CD4-positive, alpha-beta T cell treated with Interleukin-4 for 4 hours (primary cell): ENCODE data around the gene PIGS.
"Not testable (repeated sequence)": the region's sequence is repeated elsewhere in the genome, so short reads cannot be mapped to it uniquely, and the experiment has no call there.

ENCODE experiments used
- DNase-seq: peaks from one replicate; pipeline ENCODE4 v3.0.0-alpha.2; 2020

Gene PIGS

DNA sequence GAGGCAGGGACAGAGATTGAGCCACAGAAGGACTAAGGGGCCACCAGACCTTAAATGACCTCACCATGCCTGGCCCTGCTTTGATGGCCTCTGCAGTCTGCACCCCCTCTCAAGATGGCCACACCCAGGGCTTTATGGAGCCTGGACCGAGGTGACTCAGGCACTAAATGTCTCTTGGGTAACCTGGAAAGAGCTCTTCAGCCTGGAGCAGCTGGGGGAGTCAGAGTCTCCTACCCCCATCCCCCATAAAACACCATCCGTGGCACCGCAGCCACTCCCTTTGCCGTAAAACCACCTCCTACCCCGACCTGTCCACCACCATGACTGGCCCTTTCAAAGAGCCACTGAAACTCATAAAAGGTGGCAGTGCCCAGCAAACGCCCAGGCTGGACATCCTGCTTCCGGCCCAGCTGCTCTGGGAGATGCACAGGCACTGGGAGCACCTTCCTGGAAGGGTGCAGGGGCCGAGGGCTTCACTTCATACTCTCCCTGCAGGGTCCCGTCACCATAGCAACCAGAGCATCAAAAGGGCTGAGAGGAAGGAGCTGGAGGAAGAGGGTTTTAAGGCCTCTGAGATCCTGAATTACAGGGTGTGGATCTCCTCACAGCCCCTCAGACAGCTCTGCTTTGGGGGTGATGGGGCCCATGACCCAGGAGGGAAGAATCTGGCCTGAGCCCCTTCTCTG, 42.9 kb downstream of the PIGS start:
- DNase-seq: no peak

DNA sequence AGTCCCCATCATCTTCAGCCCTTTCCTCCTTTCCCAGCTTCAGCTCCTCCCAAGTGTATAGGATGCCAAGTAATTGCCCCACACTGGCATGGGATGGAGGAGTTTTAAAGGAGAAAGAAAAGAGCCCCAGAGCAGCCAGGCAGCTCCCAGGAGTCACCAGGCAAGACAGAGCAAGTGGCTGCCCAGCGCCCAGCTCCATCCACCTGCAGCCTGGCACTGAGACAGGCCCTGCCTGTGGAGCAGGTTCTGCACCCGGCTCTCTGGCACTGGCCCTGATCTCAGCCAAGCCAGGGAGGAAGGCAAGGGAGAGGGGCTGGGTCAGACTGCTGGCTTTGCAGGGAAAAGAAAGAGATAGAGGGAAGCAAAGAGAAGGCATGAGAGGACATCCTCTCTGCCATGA, 43.5 kb downstream of the PIGS start:
- no peak for DNase-seq

DNA sequence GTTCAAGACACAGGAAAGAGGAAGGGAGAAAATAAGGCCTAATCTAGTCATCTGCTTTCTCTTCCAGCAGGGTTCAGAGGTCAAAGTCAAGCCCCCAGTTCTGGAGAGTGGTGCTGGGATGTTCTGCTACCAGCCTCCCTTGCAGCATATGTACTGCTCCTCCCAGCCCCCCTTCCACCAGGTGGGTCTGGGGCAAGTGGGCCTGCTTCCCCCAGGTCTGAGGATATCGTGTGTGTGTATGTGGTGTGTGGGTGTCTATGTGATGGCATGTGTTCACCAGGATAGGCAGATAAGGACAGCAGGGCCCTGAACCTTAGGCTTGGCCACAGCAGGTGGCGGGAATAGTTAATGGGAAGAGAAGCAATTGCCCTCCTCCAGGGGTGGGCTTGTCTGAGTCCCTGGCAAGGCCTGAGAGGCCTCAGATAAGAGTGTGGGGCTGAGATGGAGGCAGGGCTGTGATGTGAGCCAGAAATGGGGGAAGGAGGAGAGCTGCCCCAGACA, 44.1 kb downstream of the PIGS start:
- no peak for DNase-seq

DNA sequence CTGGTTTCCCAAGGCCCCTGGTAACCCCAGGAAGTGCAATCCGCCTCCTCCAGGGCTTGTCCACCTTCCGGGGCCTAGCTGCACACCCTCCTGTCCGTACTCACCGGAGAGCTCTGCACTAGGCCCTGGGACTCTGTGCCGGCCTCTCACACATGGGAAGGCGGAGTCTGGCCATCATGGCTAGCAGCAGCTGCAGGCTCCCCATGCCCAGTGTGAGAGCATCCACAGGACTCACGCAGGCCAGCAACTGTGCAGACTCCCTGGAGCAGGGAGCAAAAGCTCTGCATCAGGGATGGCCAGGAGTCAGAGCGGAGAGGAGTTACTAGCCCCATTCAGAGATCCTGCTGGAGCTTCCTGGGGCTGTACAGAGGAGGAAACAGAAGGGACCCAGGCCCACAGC, 44.9 kb downstream of the PIGS start:
- no peak for DNase-seq

DNA sequence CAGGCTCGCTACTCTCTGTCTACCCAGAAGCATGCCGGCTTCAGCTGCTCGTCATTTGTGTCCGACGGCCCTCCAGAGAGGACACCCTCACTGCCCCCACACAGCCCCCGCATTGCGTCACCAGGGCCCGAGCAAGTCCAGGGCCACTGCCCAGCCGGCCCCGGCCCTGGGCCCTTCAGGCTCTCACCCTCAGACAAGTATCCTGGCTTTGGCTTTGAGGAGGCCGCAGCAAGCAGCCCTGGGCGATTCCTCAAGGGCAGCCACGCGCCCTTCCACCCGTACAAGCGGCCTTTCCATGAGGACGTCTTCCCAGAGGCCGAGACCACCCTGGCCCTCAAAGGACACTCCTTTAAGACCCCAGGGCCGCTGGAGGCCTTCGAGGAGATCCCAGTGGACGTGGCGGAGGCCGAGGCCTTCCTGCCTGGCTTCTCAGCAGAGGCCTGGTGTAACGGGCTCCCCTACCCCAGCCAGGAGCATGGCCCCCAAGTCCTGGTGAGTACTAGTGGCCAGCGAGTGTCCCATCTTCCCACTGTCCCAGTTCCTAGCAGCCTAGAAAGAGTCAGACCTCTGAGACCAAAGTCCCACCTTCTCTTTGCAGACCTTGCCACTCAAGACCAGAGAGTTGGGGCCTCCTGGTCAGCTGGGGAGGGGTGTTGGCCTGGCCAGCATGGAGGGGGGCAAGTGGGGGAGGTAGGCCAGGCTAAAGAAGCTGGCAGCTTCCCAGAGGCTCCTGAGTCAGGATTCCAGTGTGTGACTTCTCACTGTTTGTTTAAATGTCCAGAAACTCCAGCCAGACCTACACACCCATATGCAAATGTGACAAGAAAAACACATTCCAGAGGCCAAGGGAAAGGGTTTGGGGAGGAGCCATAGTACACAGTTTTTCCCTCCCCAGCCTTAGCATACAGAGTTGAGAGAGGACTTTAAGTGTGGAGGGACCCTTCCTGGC, 46.6 kb downstream of the PIGS start:
- DNase-seq: no peak

DNA sequence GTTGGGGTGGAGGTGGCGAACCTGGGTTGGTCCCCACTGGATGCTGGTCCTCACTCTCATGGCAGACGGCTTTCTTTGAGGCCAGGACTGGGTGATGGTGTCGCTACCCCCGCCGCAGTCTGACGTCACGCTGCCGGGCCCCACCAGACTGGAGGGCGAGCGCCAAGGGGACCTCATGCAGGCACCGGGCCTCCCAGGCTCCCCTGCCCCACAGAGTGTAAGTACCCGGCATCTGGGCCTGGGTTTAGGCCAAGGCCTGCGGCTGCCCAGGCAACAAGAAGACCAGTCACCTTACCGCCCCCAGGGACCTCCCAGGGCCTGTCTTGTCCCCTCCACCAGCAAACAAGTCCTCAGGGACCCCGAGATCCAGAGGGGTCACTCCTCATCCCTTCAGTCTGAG, 47.4 kb downstream of the PIGS start:
- DNase-seq: no peak

DNA sequence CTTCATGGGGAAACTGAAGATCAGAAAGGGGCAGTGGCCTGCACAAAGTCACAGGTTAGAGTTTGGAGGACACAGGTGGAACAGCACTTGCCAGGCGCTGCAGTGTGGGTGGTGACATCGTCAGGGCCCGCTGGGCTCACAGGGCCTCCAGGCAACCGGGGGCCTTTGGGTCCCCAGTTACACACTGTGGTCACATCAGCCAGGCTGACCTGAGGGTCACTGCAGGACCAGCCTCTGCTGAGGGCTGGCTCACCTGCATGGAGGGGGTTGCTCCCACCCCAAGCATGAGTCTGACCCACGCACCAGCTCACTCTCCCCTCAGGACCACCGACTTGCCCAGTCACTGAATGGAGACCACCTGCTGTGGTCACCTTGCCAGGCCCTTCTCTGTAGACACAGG, 48.1 kb downstream of the PIGS start:
- DNase-seq: no peak

DNA sequence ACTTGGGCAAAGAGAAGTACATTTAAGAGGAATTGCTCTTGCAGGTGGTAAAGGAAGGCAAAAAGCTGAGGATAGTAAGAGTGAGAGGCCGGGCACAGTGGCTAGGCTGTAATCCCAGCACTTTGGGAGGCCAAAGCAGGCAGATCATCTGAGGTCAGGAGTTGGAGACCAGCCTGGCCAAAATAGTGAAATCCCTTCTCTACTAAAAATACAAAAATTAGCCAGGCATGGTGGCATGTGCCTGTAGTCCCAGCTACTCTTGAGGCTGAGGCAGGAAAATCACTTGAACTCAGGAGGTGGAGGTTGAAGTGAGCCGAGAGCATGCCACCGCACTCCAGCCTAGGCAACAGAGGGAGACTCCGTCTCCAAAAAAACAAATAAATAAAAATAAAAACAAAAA, 49.0 kb downstream of the PIGS start:
- DNase-seq: not testable (repeated sequence)

DNA sequence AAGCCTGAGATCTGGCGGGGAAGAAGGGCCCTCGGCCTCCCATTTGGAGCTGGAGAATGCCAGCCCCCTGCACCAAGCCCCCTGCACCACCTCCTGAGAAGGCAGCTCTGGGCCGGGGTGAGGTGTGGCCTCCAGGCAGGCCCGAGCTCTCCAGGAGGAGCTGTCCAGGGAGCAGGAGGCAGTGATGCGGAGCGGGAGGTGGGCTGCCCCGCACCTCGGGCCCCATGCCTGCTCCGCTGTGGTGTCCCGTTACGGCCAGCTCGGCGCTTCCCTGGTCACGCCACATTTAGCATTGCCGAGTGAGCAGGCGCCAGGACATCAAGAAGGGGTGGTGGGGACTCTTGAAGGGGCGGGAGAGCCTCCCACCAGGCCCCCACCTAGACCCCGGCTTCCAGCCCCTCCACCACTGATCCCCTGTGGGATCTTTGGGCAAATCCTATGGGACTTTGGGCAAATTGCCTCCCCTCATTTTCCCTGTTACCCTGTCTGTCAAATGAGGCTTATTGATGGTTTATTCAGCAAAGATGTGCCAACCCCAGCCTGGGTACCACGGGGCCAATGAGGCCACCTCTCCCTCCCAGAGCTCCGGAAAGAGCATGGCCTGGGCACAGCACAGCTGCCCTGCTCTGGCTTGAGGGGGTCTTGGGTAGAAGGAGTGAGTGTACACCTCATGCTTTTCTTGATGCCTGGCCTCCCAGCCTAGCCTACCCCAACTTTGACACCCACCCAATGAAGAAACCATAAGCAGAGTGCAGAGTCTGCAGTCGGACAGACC, 49.8 kb downstream of the PIGS start:
- no peak for DNase-seq

DNA sequence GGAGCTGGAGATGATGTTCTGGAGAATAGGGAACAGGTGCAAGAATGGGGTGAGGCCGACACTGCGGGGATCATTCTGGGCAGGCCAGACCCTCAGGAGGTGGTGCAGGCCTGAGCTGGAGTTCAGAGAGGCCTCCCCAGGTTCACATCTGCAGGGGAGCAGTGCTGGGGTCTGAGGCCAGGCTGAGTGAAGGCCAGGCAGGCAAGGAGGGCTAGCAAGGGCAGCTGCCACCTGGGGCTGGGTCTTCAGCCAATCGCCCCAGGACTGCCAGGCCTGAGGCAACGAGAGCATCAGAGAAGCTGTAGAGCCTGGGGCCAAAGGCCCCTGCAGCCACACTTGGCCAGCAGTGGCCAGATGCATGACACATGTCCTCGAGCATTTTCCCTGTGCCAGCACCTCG, 50.6 kb downstream of the PIGS start:
- no peak for DNase-seq

DNA sequence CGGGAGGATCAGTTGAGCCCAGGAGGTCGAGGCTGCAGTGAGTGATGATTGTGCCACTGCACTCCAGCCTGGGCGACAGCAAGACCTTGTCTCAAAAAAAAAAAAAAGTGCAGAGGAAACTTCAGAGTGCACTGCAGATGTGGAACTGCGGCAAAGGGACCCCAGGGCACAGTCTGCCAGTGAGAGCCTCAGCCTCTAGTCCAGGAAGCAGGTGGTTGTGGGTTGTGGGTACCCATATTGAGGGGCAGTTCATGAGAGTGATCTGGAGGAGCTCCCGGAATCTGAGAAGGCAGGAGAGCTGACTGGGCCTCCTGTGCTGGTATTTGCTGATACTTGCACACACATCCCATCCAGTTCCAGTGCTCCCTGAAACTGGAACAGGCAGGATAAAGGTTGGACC, 52.1 kb downstream of the PIGS start:
- no peak for DNase-seq

DNA sequence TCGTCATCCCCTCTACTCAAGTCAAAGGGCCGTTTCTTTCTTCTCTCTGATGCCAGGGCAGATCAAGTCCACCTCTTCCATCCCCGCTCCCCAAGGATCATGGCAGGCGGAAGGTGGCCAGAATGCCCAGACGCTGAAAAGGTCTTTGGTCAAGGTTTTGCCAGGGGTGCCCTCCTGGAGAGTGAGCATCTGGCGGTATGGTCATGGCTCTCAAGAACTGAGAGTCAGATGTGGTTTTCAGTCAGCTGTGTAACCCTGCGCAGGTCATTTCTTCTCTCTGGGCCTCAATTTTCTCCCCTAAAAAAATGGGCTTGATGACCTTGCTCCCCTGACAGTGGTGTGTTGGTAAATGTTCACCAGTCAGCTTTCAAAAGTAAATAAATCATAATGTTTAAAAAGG, 52.7 kb downstream of the PIGS start:
- no peak for DNase-seq

DNA sequence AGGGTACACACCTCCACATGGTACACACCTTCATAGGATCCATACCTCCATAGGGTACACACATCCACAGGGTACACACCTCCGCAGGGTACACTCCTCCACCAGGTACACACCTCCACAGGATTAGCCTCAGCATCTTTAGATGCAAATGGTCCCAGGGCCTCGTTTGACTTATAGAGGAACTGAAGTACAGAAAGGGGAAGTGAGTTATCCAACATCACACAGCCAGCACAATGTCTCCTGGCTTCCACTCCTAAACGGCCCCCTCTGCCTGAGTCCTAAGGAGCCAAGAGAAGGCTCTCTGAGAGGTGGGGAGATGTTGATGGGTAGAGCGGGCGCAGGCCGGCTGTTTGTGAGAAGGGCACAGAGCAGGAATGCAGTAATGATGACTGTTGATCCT, 53.2 kb downstream of the PIGS start:
- DNase-seq: no peak

DNA sequence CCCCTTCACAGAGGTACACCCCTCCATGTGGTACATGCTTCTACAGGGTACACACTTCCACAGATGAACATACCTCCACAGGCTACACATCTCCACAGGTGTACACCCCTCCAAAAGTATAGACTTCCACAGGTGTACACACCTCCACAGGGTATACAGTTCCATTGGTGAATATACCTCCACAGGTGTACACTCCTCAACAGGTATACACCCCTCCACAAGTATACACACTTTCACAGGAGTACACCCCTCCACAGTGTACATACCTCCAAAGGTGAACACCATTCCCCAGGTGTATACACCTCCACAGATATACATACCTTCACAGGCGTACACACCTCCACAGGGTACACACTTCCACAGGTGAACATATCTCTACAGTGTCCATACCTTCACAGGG, 55.8 kb downstream of the PIGS start:
- no peak for DNase-seq

DNA sequence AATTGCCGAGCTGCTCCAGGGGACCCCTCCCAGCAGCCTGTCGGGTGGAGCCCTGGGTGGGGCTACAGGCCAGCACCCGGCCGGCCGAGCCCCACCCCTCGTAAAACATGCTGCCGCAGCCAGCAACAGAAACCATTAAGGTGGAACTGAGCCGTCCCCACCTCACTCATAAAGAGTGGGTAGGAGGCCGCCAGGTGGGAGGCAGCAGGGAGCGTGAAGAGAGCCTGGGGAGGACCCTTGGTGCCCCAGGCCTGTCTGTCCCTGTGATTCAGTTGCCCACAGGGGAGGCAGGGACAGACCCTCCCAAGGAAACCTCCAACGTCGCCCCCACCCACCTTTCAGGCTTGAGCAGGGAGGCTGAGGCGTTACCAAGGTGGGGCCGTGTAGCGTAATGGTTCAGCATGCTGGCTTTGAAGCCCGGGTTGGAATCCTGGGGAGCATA, 56.7 kb downstream of the PIGS start:
- no peak for DNase-seq

DNA sequence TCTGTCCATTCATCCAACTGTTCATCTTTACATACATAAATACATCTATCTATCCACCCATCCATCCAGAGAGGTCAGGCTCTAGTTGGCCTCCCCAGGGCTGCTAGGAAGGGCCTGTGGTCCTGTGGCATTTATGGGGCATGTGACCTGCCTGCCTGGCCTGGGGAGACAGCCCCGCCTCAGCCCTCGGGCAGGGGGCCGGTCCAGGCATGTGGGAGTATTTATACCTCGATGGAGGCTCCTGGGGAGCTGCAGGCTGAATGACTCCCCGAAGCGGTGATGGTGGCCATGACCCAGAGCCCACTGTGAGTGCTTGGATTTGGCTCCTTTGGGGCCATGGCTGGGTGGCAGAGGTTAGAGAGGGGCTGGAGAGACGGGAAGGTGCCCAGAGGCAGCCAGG, 57.8 kb downstream of the PIGS start:
- no peak for DNase-seq

DNA sequence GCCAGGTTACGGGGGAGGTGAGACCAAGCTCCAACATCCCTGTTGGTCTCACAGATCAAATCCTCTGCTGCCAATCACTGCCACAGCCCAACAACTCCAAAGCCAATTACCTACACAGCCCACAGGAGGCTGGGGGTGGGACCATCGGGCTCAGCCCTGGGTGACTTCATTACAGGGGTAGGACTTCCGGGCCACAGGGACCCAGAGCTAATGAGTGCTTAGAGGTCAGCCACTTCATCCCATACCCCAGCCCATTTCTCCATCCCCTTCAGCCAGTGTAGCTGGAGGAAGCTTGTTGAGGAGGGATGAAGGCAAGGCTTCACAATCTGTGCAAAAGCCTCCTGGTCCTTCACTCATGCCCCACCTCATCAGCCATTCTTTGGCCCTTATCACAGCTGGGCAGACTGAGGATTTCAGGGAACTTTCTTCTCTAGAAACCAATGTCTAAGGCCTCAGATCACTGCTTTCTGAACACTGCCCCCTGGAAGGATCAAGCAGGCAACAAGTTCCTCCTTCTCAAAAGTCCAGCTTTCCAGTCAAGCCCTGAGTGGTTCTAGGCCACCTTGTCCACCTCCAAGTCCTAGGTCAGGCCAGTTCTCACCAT, 59.4 kb downstream of the PIGS start:
- no peak for DNase-seq

DNA sequence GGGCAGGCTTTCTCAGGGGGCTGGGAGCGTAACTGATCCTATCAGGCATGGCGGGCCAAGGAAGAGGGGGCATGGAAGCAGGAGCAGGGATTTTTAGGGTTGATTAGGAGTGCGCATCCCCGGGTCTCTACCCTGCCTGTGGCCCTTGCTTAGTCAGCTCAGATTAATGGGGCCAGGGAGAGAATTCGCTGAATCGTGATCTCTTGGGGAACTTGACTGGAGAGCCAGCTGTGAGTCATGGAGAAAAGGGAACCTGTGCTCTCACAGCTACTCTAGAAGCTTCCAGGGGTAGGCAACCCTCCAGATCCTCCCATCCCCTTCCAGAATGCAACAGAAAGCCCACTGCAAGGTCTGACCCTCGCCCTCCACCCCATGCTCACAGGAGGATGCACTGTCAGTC, 61.5 kb downstream of the PIGS start:
- DNase-seq: no peak

DNA sequence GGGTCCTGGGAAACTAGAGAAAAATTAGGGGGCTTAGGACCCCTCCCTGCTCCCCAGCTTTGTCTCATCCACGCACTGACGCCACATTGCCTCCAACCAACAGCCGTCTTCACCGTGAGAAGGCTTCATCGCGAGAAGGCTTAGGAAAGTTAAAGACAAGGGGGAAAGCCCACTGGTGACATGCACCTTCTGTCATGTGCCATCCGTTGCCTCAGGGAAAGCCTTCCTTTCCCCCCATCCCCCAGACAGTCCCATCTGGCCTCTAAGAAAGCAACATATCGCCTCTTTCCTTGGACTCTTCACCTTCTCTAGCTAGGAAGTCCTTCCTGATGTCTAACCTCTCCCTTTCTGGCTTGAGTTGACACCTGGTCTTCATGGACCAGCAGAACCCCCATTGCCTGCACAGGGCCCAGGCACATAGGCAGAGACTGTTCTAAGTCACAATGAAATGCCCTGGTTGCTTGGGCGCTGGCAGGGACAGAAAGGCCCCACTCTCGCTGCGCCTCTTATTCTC, 63.1 kb downstream of the PIGS start:
- no peak for DNase-seq

DNA sequence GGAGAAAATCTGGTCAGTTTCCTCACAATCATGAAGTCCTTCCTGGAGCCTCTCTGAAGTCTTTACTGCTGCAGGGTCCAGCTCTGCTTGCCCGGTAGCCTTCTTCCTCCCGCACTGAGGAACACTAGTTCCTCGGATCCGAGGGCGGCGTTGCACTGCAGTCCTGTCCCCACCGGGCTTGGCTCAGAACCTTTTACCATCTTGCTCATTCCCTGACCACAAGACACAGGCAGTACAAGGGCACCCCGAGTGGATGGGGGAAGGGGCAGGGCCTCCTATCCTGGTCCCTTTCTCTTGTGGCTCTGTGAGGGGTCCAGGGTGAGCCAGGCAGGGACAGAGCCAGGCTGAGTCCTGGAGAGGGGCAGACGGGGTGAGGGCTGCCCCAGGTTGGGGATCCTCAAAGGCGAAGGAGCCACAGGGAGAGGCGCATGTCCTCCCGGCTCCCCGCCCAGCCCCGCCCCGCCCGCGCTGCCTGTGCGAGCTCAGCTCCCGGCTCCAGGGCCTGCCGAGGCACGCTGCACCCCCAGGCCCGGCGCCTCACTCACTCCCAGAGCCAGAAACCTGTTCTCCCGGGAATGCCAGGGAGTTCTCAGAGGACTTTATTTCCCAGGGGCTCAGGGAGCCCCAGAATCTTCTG, 63.6 kb downstream of the PIGS start:
- no peak for DNase-seq

DNA sequence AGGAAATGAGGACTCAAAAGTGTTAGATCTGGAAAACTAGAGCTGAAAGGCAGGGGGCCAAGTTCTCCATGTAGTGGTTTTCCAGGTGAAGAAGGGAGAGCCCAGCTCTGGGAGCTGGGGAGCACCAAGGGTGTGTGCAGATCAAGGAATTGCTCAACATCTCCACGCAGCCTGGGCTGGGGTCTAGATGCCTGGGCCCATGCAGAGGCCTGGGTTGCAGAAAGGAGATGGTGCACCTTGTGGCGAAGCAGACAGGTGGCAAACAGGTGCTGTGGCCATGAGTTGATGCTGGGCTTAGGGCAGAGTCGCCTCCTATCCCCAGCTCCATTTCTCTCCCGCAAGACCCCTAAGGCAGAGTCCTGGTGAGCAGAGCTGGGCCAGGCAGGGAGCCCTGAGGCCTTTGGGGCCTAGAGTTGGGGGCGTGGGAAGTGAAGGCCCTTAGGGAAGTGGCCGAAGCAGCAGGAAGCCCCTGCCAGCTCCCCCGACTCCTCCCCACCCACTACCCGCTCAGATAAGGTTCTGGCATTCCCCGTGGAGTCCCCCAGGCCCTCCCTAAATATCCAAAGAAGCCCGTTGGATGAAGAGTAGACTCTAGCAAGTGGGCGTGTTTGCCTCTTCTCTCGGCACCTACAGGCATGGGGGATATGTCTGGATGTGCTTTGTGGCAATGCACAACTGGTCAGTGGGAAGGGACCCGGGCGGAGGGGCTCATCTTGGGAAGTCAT, 64.4 kb downstream of the PIGS start:
- no peak for DNase-seq
